Activated naive CD8-positive, alpha-beta T cell (primary cell): ENCODE measurements around the gene TIMP1.
"Not testable (repeated sequence)": the region's sequence is repeated elsewhere in the genome, so short reads cannot be mapped to it uniquely, and the experiment has no call there.

Source experiments
- H3K27ac Mint-ChIP-seq: one replicate; pipeline ENCODE4 v1.8.0; 2021; ENCODE audit warnings: mixed read lengths
- H3K27me3 Mint-ChIP-seq: one replicate; pipeline ENCODE4 v1.8.0; 2021; ENCODE audit warnings: mixed read lengths
- H3K36me3 Mint-ChIP-seq: one replicate; pipeline ENCODE4 v1.8.0; 2021; ENCODE audit warnings: mixed read lengths
- H3K4me1 Mint-ChIP-seq: one replicate; pipeline ENCODE4 v1.8.0; 2021; ENCODE audit warnings: low read depth, mixed read lengths
- H3K4me3 Mint-ChIP-seq: one replicate; pipeline ENCODE4 v1.8.0; 2021; ENCODE audit warnings: mild to moderate bottlenecking, mixed read lengths
- H3K9me3 Mint-ChIP-seq: one replicate; pipeline ENCODE4 v1.8.0; 2021; ENCODE audit warnings: low read depth, mixed read lengths

Gene TIMP1

DNA sequence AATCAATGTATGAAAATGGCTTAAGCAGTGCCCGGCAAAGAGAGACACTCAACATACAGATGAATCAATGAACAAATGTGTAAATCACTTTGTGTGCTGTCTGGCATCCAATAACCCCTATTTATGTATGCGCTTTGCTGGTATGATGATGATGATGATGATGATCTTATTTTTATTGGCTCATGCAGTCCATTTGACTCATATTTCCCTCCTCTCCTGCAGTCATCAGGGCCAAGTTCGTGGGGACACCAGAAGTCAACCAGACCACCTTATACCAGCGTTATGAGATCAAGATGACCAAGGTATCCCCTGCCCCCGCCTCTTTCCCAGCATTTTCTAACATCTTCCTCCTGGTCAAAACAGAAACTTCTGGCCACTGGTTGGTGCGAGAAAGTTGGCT, 2.5 kb downstream of the TIMP1 start:
- Mint-ChIP-seq H3K36me3 (no peaks in the 10 kb centered on the region), H3K4me3 (no peak overlapping the region), H3K4me1 (peaks cover 29% of the 10 kb centered on the region), H3K27me3 (no peaks in the 10 kb centered on the region), H3K27ac (no peak overlapping the region), H3K9me3 (no peaks in the 10 kb centered on the region)

- Mint-ChIP-seq H3K36me3 (no peaks in the 10 kb centered on the region), H3K9me3 (no peaks in the 10 kb centered on the region), H3K4me3 (no peak overlapping the region), H3K27ac (no peak overlapping the region), H3K27me3 (no peaks in the 10 kb centered on the region), H3K4me1 (peaks cover 27% of the 10 kb centered on the region)
These were observed 3.0 kb downstream of the TIMP1 start for GRCh38 chrX:47585273-47585672.

- H3K27me3 Mint-ChIP-seq, result no peaks in the 10 kb centered on the region
- no peak overlapping the region for H3K4me3 Mint-ChIP-seq
- H3K9me3 Mint-ChIP-seq, result no peaks in the 10 kb centered on the region
- H3K27ac Mint-ChIP-seq, result no peak overlapping the region
- no peaks in the 10 kb centered on the region for H3K36me3 Mint-ChIP-seq
- H3K4me1 Mint-ChIP-seq, result peaks cover 24% of the 10 kb centered on the region
These were observed 4.0 kb downstream of the TIMP1 start for GRCh38 chrX:47586043-47586787.

GRCh38 chrX:47587091-47587891, 5.1 kb downstream of the TIMP1 start:
- Mint-ChIP-seq H3K27ac (no peak overlapping the region), H3K9me3 (no peaks in the 10 kb centered on the region), H3K4me3 (no peak overlapping the region), H3K36me3 (no peaks in the 10 kb centered on the region), H3K4me1 (peaks cover 14% of the 10 kb centered on the region), H3K27me3 (no peaks in the 10 kb centered on the region)

DNA sequence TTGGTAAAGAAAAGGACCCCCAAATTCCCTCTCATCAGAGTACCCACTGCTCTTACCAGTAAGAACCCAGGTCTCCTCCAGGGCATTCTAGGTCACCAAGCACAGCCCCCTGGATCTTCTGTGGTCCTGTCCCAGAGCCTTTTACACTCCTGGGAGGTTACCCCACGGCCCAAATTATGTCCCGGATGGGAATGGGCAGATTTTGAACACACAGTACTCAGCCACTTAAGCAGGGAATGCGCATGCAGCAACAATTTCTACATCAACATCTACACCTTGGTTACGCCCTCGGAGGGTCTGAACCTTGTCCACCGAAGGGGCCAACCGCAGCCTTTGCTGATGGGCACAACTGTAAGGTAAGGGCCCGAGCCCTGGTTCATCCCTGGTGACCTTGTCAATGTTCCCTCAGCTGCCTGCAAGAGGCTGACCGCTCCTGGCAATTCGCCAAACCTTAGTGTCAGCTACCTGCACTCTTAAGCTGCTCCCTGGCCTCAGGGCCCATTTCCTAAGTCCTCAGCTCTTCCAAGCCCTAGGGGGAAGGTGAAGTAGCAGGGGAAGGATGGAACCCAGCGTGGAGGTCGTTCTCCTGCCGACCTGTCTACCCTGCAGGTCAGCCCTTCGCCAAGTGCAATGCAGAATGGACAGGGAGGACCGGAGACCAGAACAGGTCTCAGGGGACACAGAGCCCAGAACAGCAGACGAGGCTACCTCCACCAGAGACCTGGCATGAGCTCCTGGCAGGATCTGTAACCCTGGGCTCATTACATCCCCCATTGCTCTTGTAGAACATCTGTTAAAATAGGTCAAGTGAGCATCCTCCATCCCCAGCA, 5.9 kb downstream of the TIMP1 start:
- Mint-ChIP-seq H3K27ac (no peak overlapping the region), H3K36me3 (no peaks in the 10 kb centered on the region), H3K9me3 (no peaks in the 10 kb centered on the region), H3K4me1 (peaks cover 12% of the 10 kb centered on the region), H3K4me3 (no peak overlapping the region), H3K27me3 (no peaks in the 10 kb centered on the region)

DNA sequence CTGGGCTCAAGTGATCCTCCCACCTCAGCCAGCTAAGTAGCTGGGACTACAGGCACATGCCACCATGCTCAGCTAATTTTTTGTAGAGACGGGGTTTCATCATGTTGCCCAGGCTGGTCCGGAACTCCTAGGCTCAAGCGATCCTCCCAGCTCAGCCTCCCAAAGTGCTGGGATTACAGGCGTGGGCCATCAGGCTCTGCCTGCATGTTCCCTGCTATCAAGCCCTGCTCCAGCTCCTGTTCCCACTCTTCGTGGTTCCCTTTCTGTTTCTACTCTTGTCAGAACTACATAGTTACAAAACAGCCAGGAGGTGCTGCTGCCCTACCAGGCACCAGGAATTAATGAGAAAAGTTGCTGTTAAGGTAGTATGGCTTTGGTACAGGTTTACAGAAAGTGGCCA, 8.7 kb downstream of the TIMP1 start:
- Mint-ChIP-seq H3K27me3 (no peaks in the 10 kb centered on the region), H3K9me3 (no peaks in the 10 kb centered on the region), H3K4me3 (no peak overlapping the region), H3K4me1 (peaks cover 8% of the 10 kb centered on the region), H3K36me3 (no peaks in the 10 kb centered on the region), H3K27ac (no peak overlapping the region)

- no peak overlapping the region for H3K4me3 Mint-ChIP-seq
- H3K4me1 Mint-ChIP-seq, result peaks cover 19% of the 10 kb centered on the region
- H3K27me3 Mint-ChIP-seq, result no peaks in the 10 kb centered on the region
- peaks cover 4% of the 10 kb centered on the region for H3K36me3 Mint-ChIP-seq
- no peak overlapping the region for H3K27ac Mint-ChIP-seq
- H3K9me3 Mint-ChIP-seq, result no peaks in the 10 kb centered on the region
These were observed 11.3 kb downstream of the TIMP1 start for GRCh38 chrX:47593522-47593921.

- Mint-ChIP-seq H3K4me3 (no peak overlapping the region), H3K9me3 (no peaks in the 10 kb centered on the region), H3K27ac (peak overlapping the region; percentile 64), H3K36me3 (peaks cover 4% of the 10 kb centered on the region), H3K4me1 (peaks cover 19% of the 10 kb centered on the region), H3K27me3 (no peaks in the 10 kb centered on the region)
These were observed 13.5 kb downstream of the TIMP1 start for GRCh38 chrX:47595716-47596251.

GRCh38 chrX:47596256-47596655, 14.0 kb downstream of the TIMP1 start:
- H3K4me3 Mint-ChIP-seq, result no peak overlapping the region
- peaks cover 4% of the 10 kb centered on the region for H3K36me3 Mint-ChIP-seq
- H3K27ac Mint-ChIP-seq, result peak overlapping the region; percentile 64
- no peaks in the 10 kb centered on the region for H3K27me3 Mint-ChIP-seq
- H3K4me1 Mint-ChIP-seq, result peaks cover 19% of the 10 kb centered on the region
- no peaks in the 10 kb centered on the region for H3K9me3 Mint-ChIP-seq

DNA sequence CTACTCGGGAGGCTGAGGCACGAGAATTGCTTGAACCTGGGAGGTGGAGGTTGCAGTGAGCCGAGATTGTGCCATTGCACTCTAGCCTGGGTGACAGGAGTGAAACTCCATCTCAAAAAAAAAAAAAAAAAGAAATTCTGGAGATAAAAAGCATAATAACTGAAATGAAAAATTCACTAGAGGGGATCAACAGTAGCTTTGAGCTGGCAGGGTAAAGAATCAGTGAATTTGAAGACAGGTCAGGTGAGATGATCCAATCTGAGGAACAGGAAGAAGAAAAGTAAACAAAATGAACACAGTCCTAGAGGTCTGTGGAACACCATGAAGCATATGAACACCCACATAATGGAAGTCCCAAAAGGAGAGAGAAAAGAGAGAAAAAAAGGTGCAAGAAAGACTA, 15.0 kb downstream of the TIMP1 start:
- H3K4me1 Mint-ChIP-seq, result peaks cover 19% of the 10 kb centered on the region
- H3K27me3 Mint-ChIP-seq, result no peaks in the 10 kb centered on the region

DNA sequence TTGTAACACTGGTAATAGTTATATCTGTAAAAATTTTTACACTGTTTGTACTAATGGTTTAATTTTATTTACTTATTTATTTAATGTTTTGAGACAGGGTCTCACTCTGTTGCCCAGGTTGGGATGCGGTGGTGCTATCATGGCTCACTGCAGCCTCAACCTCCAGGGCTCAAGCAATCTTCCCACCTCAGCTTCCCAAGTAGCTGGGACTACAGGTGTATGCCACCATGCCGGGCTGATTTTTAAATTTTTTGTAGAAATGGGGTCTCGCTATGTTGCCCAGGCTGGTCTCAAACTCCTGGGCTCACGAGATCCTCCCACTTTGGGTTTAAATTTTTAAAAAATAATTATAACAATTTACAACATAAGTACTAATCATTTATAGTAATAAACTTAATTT, 20.9 kb downstream of the TIMP1 start:
- H3K4me3 Mint-ChIP-seq, H3K36me3 Mint-ChIP-seq, H3K27ac Mint-ChIP-seq, H3K9me3 Mint-ChIP-seq, H3K27me3 Mint-ChIP-seq, H3K4me1 Mint-ChIP-seq: not testable (repeated sequence)

More for the DNA sequence above, 15.0 kb downstream of the TIMP1 start:
- Mint-ChIP-seq H3K9me3 (no peaks in the 10 kb centered on the region), H3K4me3 (no peak overlapping the region), H3K36me3 (peaks cover 4% of the 10 kb centered on the region), H3K27ac (no peak overlapping the region)

GRCh38 chrX:47605024-47605423, 22.8 kb downstream of the TIMP1 start:
- H3K27me3 Mint-ChIP-seq, result no peaks in the 10 kb centered on the region
- H3K27ac Mint-ChIP-seq, result no peak overlapping the region
- no peak overlapping the region for H3K4me3 Mint-ChIP-seq
- no peaks in the 10 kb centered on the region for H3K36me3 Mint-ChIP-seq
- H3K9me3 Mint-ChIP-seq, result no peaks in the 10 kb centered on the region
- H3K4me1 Mint-ChIP-seq, result peaks cover 5% of the 10 kb centered on the region

DNA sequence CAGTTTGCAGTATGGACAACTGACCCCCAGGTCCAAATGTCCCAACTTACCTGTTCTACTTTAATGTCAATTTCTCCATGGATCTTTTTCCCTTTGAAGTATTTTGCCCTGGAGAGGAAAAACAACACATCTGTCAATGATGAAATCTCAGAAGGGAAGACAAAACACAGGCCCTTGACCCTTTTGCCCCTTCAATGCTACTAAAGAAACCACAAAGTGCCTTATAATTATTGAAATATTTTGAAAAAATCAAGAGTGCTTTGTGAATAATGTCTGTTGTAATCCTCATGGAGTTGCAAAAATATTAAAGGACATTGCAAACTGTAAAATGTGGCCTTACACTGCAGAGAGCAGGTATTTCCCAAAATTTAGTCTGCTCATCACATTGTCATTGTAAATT, 24.9 kb downstream of the TIMP1 start:
- H3K9me3 Mint-ChIP-seq, result no peaks in the 10 kb centered on the region
- H3K4me1 Mint-ChIP-seq, result peaks cover 5% of the 10 kb centered on the region
- no peaks in the 10 kb centered on the region for H3K27me3 Mint-ChIP-seq
- H3K27ac Mint-ChIP-seq, result no peak overlapping the region
- no peaks in the 10 kb centered on the region for H3K36me3 Mint-ChIP-seq
- H3K4me3 Mint-ChIP-seq, result no peak overlapping the region

DNA sequence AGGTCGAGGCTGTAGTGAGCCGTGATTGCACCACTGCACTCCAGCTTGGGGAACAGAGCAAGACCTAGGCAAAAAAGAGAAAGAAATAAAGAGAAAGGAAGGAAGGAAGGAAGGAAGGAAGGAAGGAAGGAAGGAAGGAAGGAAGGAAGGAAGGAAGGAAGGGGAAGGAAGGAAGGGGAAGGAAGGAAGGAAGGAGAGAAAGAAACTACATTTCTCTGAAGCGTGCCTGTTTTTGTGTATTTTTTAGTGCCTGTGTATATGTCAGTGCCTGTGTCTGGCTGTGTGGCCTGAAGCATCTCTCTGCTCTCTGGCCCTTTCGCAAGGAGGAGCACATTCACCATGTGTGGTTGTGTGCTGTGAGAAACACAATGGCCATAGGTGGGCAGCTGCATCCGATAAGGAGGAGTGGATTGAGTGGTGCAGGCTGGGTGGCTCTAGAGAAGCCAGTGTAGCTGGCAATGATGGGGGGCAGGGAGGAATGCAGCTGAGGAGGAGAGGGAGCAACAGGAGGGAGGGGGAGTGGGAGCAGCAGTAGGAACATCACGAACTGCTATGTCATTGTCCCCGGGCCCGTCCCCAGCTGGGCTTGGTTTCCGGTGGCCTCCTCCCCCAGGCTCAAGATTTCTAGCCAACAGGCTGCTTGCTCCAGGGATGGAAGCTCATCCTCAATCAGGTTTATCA, 26.0 kb downstream of the TIMP1 start:
- H3K36me3 Mint-ChIP-seq, result no peaks in the 10 kb centered on the region
- H3K4me3 Mint-ChIP-seq, result no peak overlapping the region
- no peaks in the 10 kb centered on the region for H3K9me3 Mint-ChIP-seq
- H3K27ac Mint-ChIP-seq, result no peak overlapping the region
- H3K4me1 Mint-ChIP-seq, result peaks cover 5% of the 10 kb centered on the region
- no peaks in the 10 kb centered on the region for H3K27me3 Mint-ChIP-seq
